Fibroblast of skin of right quadriceps (primary cell): ENCODE measurements around the gene ABCE1.
"Not testable (repeated sequence)": the region's sequence is repeated elsewhere in the genome, so short reads cannot be mapped to it uniquely, and the experiment has no call there.

Experiments used
- DNase-seq: peaks from one replicate; pipeline ENCODE4 v3.0.0-alpha.2; 2013

The ABCE1 gene

GRCh38 chr4:145103496-145103895 is 5.4 kb downstream of the ABCE1 start:
- no peak for DNase-seq

- DNase-seq: no peak
Measured at GRCh38 chr4:145107126-145107525, 9.0 kb downstream of the ABCE1 start.

DNA sequence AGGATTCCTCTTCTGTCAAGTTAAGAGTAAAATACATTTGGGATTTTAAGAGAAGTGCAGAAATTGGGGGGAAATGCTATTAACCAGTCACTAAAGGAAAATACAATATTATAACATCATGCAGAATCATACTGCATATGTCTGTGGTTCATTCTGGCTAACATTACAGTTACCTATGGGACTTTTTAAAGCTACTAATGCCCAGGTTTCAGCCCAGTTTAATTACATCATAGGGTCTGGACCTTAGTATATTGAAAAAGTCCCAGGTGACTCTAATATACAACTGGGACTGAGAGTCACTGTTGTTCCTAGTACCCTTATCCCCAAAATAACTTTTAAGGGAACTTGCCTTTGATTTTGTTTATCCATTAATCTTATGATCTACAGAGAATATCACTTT is 10.0 kb downstream of the ABCE1 start:
- no peak for DNase-seq

- DNase-seq: no peak
Measured at GRCh38 chr4:145125396-145125795, 27.3 kb downstream of the ABCE1 start.

GRCh38 chr4:145130130-145130529 is 32.0 kb downstream of the ABCE1 start:
- no peak for DNase-seq

DNA sequence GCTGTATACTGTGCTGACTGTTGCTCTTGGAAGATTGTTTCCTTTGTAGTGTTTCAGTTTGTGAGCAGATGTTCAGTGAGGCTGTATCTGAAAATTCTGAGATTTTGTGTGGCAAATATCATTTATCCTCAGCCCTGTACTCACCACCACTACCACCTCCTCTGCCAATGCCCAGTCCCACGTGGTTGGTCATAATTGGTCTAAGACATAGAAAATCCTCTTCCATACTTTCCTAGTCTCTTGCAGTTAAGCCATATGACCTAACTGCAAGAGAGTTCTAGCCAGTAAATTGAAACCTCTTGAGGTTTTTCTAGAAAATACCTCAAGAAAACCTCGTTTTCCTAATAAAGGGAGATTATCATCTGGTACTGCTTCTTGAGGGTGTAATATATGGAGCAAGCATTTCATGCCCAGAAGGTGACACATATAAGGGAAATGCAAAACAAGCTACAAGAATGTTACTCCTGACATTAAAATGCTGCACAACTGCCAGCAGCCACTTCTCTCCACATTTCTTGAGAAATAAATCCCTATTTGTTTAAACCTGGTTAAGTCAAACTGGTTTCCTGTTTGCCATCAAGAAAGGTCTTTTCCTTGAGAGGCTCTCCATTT is 32.8 kb downstream of the ABCE1 start:
- DNase-seq: peak; percentile 94

DNA sequence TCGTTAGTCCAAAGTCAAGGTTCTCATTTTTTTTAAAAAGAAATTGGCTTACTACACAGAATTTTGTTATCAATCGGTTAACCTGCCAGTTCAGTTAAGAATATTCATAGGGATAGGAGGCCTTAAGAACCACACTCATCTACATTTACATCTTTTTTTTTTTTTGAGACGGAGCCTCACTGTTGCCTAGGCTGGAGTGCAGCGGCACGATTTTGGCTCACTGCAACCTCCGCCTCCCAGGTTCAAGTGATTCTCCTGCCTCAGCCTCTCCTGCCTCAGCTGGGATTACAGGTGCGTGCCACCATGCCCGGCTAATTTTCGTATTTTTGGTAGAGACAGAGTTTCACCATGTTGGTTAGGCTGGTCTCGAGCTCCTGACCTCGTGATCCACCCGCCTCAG is 33.7 kb downstream of the ABCE1 start:
- DNase-seq: no peak

DNA sequence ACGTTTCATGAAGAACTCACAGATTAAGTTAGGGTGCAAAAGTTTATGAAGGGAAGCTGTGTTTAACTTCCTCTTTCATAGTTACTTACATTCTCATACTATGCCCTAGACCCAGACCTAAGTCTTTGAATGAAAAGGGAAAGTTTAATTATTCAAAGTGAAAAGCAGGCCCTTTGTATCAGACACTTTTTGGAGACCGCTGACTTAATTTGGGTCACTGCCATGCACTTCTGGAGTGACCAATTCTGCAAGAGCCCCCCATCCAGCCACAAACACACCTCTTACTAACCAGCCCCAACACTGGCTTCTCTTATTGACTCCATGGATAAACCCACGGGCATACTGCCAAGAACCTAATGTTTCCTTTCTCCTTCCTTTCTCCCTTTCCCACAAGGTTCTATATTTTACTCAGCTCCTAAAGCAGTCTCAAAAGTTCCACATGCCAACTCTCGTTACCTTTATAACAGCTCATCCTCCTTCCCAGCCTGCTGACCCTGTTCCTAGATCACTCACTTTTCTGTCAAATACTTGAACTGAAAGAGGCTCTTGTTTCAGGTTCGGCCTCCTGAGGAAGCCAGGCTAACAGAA is 34.5 kb downstream of the ABCE1 start:
- DNase-seq: peak; percentile 10

DNA sequence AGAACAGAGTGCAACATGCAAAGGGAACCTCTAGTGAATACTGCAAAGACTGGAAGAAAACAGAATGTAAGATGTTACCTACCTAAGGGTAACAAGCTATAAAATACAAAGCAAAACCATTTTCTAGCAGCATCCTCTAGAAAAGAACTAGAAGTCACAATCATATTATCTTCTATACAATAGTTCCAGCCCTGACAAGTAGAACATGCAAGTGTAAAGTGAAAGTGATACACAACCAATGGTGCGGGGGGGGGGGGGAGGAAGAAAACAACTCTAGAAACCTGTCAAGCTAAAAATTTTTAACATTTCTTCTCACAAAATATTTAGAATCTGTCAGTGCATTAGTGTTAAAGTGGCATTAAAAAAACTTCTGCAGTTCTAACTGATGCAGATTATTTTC is 38.1 kb downstream of the ABCE1 start:
- DNase-seq: not testable (repeated sequence)

- no peak for DNase-seq
Measured at GRCh38 chr4:145148980-145149379, 50.9 kb downstream of the ABCE1 start.

DNA sequence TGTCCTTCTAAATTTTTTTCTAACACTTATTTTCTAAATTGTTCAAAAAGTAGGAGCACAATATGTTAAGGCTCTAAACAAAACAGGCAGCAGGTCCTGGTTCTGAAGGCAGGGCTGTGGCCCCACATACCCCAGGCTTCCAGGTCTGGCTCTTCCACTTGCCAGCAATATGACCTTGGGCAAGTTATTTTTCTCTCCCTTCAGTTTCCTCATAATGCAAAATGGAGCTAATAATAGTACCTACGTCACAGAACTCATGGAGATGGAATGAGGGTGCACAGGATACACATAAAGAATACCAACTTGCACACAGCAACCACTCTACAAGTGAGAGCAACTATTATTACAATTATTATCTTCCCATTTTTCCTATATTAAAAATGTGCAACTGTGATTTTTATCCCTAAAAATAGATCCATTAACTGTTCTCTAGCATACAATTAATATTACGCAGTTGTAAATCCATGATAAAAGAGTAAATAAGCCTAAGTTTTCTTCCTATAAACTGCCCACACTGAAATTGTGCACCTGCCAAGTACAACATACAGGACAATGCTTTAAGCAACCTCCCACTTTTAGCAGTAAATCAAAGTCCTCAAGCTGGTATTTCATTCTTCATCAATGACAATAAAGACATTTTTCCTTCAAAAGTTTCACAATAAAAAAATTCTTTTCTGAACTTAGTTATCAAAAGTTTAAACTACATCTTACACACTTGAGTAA is 55.2 kb downstream of the ABCE1 start:
- no peak for DNase-seq

GRCh38 chr4:145153904-145154298 is 55.8 kb downstream of the ABCE1 start:
- no peak for DNase-seq

DNA sequence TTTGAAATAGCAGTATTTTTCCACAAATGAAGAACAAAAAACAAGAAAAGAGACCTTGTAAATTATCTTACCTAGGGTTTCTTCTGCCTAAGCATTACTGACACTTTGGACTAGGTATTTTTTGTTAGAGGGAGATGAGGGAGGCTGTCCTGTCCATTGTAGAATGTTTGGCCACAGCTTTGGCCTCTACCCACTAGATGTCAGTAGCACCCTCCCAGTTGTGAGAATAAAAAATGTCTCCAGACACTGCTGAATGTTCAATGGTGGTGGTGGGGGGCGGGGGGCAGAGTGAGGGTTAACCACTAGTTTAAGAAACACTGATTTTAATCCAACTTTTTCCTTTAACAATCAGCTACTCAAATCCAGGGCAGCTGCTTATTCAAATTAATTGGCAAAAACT is 56.5 kb downstream of the ABCE1 start:
- peak; percentile 20 for DNase-seq

DNA sequence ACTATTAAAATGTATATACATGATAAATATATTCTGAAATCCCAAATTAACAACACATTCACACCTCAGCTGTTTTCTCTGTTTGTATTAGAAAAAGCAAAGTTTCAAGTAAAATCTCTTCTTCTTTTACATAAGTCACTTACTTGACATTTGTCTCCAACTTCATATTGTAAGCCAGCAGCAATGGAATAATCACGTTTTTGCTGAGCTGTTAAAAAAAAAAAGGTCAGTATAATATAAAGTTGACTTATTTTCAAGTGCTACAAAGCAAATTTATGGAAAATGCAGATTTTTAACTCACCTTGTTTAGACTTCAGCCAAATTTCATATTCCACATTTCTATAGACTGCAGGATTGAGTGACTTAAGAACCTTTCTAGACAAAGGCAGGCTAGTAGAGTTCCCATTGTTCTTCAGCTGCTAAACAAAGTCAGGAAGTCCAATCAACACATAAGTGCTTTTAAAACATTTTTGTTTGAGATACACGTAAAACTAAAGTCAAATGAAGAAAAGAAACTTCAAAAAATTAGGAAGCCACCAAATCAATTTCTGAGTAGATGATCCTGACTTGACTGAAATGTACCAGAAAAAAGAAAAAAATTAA is 57.3 kb downstream of the ABCE1 start:
- no peak for DNase-seq

- DNase-seq: no peak
Measured at GRCh38 chr4:145156986-145157385, 58.9 kb downstream of the ABCE1 start.

- no peak for DNase-seq
Measured at GRCh38 chr4:145161549-145161948, 63.4 kb downstream of the ABCE1 start.

DNA sequence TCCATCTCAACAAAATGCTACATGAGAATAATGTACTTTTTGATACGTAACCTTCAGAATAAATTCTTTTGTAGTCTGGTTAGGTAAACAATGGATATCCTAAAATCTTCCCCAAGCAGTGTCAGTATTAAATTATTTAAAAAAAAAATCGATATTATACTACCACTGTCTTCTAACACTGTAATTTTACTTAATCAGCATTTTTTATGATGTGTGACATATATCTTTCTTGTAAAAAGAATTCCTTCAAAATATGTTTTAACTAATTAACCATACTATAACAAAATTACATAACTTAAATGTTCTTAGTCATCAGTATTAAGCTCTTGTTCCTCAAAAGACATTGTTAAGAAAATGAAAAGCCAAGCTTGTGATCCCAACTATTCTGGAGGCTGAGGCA is 69.8 kb downstream of the ABCE1 start:
- no peak for DNase-seq

DNA sequence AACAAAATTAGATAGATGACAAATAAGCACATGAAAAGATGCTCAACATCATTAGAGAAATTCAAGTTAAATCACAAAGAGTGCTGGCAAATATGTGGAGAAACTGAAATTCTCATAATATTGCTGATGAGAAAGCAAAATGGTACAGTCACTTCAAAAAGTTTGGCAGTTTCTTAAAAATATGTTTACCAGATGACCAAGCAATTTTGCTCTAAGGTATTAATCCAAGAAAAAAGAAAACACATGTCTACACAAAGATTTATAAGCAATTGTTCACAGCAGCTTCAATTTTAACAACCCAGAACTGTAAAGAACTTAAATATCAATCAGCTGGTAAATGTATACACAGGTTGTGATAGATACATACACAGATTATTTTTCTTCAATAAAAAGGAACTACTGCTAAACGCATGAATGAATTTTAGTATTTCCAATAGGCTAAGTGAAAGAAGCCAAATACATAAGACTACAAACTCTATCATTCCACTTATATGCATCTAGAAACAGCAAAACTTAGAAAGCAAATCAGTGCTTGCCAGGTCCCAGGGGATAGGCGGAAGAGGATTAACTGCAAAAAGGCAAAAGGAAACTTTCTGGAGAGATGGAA is 70.6 kb downstream of the ABCE1 start:
- no peak for DNase-seq

DNA sequence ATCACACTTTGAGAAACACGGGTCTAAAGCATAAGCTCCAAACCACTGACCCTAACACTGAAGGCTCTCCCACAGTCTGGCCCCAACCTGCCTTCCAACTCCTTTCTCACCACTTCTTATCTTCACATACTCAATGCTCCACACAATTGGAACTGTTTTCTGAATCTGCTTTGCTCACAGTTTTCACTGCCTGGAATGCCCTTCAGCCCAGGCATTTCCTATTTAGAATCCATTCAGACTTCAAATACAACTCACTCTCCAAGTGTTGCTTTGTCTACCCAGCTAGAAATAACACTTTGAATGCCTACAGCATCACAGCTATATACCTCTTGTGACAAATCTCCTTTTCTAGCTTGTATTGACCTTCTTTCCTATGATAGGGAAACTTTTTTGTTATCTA is 72.1 kb downstream of the ABCE1 start:
- no peak for DNase-seq

GRCh38 chr4:145171911-145172310 is 73.8 kb downstream of the ABCE1 start:
- no peak for DNase-seq

GRCh38 chr4:145176641-145177432 is 78.7 kb downstream of the ABCE1 start:
- no peak for DNase-seq

DNA sequence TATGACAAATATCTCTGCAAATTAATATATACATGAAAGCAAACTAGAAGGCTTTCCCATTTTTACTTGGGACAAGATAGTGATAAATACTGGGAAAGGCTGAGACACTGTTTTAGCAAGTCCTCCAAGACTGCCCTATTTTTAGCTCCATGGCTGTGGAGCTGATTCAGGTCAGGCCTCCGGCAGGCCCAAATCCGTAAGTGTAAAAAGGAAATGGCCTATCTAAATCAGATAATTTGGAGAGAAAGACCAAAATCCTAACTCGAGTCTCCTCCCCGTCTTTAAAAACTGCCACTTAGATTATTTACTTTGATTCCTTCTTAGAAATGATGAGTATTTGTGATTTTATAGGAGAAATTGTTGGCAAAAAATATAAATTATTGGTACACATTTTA is 79.4 kb downstream of the ABCE1 start:
- DNase-seq: peak; percentile 5
